ENCODE measurements around the gene KCNG2.

KCNG2 gene

DNA sequence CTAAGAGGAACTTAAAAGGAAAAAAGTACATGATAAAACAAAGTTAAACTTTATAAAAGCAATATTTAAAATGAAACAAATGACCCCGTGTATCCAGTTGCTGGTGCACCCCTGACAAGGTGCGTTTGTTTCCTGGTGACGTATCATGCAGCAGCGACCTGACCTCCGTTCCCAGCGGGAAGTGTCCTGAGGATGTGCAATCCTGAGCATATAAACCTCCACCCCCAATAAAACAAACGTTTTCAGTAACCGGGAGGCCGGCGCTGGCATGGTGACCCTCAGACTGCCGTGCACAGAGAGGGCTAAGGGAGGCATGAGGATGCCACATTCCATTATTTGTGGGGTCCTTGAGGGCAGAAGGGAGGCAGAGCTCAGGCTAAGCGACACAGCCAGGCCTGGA lies 138.9 kb downstream of the KCNG2 start:
- TF ChIP-seq, protein P1, sequence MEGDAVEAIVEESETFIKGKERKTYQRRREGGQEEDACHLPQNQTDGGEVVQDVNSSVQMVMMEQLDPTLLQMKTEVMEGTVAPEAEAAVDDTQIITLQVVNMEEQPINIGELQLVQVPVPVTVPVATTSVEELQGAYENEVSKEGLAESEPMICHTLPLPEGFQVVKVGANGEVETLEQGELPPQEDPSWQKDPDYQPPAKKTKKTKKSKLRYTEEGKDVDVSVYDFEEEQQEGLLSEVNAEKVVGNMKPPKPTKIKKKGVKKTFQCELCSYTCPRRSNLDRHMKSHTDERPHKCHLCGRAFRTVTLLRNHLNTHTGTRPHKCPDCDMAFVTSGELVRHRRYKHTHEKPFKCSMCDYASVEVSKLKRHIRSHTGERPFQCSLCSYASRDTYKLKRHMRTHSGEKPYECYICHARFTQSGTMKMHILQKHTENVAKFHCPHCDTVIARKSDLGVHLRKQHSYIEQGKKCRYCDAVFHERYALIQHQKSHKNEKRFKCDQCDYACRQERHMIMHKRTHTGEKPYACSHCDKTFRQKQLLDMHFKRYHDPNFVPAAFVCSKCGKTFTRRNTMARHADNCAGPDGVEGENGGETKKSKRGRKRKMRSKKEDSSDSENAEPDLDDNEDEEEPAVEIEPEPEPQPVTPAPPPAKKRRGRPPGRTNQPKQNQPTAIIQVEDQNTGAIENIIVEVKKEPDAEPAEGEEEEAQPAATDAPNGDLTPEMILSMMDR (conservative IDR thresholded peaks at IDR 0.05; ENCODE audit: low read depth, low read length) = no peak
- no peak overlapping the region for H3K4me3 ChIP-seq (ENCODE audit: low read length)
- no peak for DNase-seq (ENCODE audit: low read depth)

DNA sequence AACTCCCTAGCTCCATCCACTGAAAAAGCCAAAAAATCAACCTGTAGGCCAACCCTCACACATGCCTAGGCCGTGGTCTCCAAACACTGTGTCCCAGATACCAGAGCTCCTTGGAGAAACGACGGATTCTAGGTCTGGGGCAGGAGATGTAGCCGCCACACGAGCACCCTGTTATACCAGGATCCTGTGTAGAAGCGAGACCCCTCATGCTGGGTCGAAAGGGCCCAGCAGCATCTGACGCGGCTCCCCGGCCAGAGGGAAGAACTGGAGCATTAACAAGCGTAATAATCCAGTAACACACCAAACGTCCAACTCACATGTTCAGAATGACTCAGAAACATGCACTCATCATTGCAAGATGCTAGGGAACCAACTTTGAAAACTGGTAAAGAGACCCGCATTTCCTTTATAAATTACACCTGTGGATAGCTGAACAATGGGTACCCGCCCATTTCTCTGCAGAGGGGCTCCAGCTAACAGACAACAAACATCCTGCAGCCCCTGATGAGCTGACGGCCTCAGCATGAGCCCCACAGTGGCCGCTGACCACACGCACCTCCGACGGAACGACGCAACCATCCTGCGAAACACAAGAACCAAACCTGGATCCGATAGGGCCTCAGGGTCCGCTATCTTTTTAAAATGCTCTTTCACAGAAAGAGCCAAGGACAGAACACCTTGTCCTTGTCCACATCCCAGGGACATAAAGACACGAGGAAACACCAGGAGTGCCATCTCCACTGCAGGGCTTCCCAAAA lies 139.5 kb downstream of the KCNG2 start:
- DNase-seq (ENCODE audit: low read depth) = no peak
- no peak overlapping the region for H3K4me3 ChIP-seq (ENCODE audit: low read length)
- TF ChIP-seq, protein P1 (conservative IDR thresholded peaks at IDR 0.05; ENCODE audit: low read depth, low read length) = no peak

DNA sequence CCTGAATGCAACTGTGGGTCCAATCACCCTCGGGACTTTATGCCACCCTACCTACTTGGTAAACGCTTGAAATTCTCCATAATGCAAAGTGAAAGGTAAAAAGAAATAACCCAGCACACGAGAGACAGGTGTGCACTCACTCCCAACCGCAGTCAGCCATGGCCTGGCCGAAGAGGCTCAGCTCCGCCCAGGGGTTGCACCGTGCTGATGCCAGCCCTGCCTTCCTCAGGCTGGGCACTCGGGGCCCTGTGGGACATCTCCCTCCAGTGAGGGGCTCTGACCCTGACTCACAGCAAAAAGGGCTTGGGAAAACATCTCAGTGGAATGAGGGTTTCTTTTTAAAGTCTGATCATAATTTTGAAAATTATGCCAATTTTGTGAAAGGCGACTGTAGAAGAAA lies 140.5 kb downstream of the KCNG2 start:
- DNase-seq (ENCODE audit: low read depth) = no peak
- H3K4me3 ChIP-seq (ENCODE audit: low read length) = no peak overlapping the region
- TF ChIP-seq, protein P1 (conservative IDR thresholded peaks at IDR 0.05; ENCODE audit: low read depth, low read length) = no peak

DNA sequence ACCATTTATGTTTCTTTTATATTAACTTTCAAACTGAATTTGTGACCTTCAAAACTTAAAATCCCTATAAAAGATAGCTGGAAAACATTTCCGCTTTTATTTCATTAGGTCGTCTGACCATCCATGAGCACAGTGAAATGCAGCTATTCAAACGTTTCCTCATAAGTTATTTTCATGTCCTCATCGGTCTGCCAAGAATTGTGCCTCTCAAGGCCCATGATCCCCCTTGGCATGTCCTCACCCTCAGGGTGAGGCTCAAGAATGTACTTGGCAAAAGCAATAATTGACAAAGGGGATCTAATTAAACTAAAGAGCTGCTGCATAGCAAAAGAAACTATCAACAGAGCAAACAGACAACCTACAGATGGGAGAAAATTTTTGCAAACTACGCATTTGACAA lies 141.4 kb downstream of the KCNG2 start:
- DNase-seq (ENCODE audit: low read depth) = peak; percentile 78
- no peak overlapping the region for H3K4me3 ChIP-seq (ENCODE audit: low read length)
- TF ChIP-seq, protein P1 (conservative IDR thresholded peaks at IDR 0.05; ENCODE audit: low read depth, low read length) = no peak

DNA sequence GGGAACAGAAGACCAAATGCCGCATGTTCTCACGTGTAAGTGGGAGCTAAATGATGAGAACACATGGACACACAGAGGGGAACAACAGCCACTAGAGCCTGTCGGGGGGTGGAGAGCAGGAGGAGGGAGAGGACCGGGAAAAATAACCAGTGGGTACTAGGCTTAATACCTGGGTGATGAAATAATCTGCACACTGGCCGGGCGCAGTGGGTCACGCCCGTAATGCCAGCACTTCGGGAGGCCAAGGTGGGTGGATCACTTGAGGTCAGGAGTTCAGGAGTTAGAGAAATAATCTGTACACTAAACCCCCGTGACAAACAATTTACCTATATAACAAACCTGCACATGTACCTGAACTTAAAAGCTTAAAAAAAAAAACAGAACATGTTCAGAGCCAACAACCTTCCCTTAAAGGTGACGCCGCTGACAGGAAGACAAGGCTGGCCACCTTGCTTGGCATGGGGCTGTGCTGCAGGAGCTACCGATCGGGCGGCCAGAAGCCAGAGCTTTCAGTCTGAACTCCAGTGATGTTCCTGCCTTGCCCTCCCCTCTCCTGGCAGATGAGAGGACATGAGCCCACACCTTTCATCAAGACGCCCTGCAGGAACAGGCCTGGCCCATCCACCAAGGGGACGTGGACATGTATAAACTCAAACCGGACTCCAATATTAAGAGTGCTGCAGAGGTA lies 142.5 kb downstream of the KCNG2 start:
- TF ChIP-seq, protein P1 (conservative IDR thresholded peaks at IDR 0.05; ENCODE audit: low read depth, low read length) = no peak
- DNase-seq (ENCODE audit: low read depth) = no peak
- no peak overlapping the region for H3K4me3 ChIP-seq (ENCODE audit: low read length)

DNA sequence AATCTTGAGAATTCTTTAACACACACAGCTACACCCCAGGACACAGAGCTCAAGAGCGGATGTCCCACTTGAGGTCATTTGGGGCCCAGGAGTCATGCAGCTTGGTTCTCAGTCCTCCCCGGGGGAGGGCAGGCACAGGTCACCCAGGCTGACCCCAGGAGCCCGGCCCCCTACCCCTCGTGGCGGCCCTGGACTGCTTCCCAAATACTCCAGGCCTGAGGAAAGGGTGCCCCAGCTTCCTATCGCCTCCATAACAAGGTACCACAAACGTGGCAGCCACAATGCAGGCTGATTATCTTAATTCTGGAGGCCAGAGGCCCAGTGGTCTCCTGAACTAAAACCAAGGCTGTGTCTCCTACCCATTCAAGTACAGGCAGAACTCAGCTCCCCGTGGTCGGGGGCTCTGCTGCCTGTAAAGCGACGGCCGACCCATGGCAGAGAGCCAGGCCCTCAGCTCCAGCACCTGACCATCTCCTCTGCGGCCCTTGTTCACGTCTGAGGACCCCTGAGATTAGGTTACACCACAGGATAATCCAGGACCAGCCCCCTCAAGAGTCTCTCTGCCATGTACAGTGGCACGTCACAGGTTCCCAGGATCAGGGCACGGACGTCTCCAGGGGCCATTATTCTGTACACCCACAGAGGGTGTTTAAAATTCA lies 143.2 kb downstream of the KCNG2 start:
- DNase-seq (ENCODE audit: low read depth) = no peak
- TF ChIP-seq, protein P1 (conservative IDR thresholded peaks at IDR 0.05; ENCODE audit: low read depth, low read length) = no peak
- no peak overlapping the region for H3K4me3 ChIP-seq (ENCODE audit: low read length)

Data from retinal pigment epithelial cell (primary cell).